ENCODE results near the gene SAMD4A. TPM values are rescaled to one million over a fixed set of nuclear protein-coding genes. Genes with fewer than 3 reads are reported as not detected.

The SAMD4A gene
- total RNA-seq, 1 experiment from 2014 or later = 26.5 TPM

GRCh38 chr14:54567224-54567638 lies 303 bp downstream of the SAMD4A start:
- Histone ChIP-seq H3K4me3 (ENCODE audit: low read depth, low read length, poor library complexity, severe bottlenecking) (peak overlapping the region; percentile 87), H3K9me3 (ENCODE audit: low read depth, low read length, poor library complexity, severe bottlenecking) (peaks cover 5% of the 10 kb centered on the region), H3K4me1 (ENCODE audit: insufficient read depth, low read length, poor library complexity, severe bottlenecking) (peaks cover 28% of the 10 kb centered on the region), H3K27ac (ENCODE audit: low read depth, low read length, poor library complexity, severe bottlenecking) (peak overlapping the region; percentile 77), H3K27me3 (replicated peaks; ENCODE audit: insufficient read depth, low read depth, low read length, poor library complexity) (no peaks in the 10 kb centered on the region), H3K36me3 (ENCODE audit: insufficient read depth, low read length, poor library complexity, severe bottlenecking) (no peaks in the 10 kb centered on the region)
- peak; percentile 53 for DNase-seq (ENCODE audit: low spot score)
- intact Hi-C loops (cut with micrococcal nuclease; ENCODE audit: unreplicated experiment) = loop anchor here (2.0 to 10.0 kb wide), 3 partner anchors 75 to 418 kb away; no protein-coding TSS in a partner anchor
- TF ChIP-seq EZH2 (IDR thresholded peaks at IDR 0.05; ENCODE audit: borderline replicate concordance, low read depth, low read length, poor library complexity, severe bottlenecking) (no peak), CTCF (conservative IDR thresholded peaks at IDR 0.05; ENCODE audit: low read depth, low read length) (no peak)
- CTCF ChIA-PET = interaction anchor here (0.6 to 3.9 kb wide), 5 partner anchors 60 to 239 kb away, joined by 3 to 48 read pairs (median 5); no protein-coding TSS in a partner anchor
- BruUV-seq (replicated peaks) = no TSS peak
- POLR2A ChIA-PET (ENCODE audit: low non-redundant PET) = no interaction called here

GRCh38 chr14:54567639-54568561 lies 972 bp downstream of the SAMD4A start:
- H3K27ac ChIP-seq (ENCODE audit: low read depth, low read length, poor library complexity, severe bottlenecking) = peak overlapping the region; percentile 77
- BruUV-seq (replicated peaks) = no TSS peak
- peak overlapping the region; percentile 87 for H3K4me3 ChIP-seq (ENCODE audit: low read depth, low read length, poor library complexity, severe bottlenecking)
- peak; percentile 75 for DNase-seq (ENCODE audit: low spot score)
- TF ChIP-seq CTCF (conservative IDR thresholded peaks at IDR 0.05; ENCODE audit: low read depth, low read length) (no peak), EZH2 (IDR thresholded peaks at IDR 0.05; ENCODE audit: borderline replicate concordance, low read depth, low read length, poor library complexity, severe bottlenecking) (no peak)
- intact Hi-C loops (cut with micrococcal nuclease; ENCODE audit: unreplicated experiment) = loop anchor here (2.0 to 10.0 kb wide), 3 partner anchors 74 to 417 kb away; no protein-coding TSS in a partner anchor
- ChIA-PET CTCF (interaction anchor here (0.5 to 0.6 kb wide), 3 partner anchors 51 to 239 kb away, joined by 4 to 9 read pairs (median 4); no protein-coding TSS in a partner anchor), POLR2A (ENCODE audit: low non-redundant PET) (no interaction called here)
- H3K36me3 ChIP-seq (ENCODE audit: insufficient read depth, low read length, poor library complexity, severe bottlenecking) = peaks cover 3% of the 10 kb centered on the region
- H3K9me3 ChIP-seq (ENCODE audit: low read depth, low read length, poor library complexity, severe bottlenecking) = peaks cover 11% of the 10 kb centered on the region
- peaks cover 28% of the 10 kb centered on the region for H3K4me1 ChIP-seq (ENCODE audit: insufficient read depth, low read length, poor library complexity, severe bottlenecking)
- no peaks in the 10 kb centered on the region for H3K27me3 ChIP-seq (replicated peaks; ENCODE audit: insufficient read depth, low read depth, low read length, poor library complexity)

- Histone ChIP-seq H3K36me3 (ENCODE audit: insufficient read depth, low read length, poor library complexity, severe bottlenecking) (peaks cover 3% of the 10 kb centered on the region), H3K9me3 (ENCODE audit: low read depth, low read length, poor library complexity, severe bottlenecking) (peaks cover 11% of the 10 kb centered on the region), H3K4me1 (ENCODE audit: insufficient read depth, low read length, poor library complexity, severe bottlenecking) (peaks cover 28% of the 10 kb centered on the region), H3K4me3 (ENCODE audit: low read depth, low read length, poor library complexity, severe bottlenecking) (peak overlapping the region; percentile 16), H3K27ac (ENCODE audit: low read depth, low read length, poor library complexity, severe bottlenecking) (no peak overlapping the region), H3K27me3 (replicated peaks; ENCODE audit: insufficient read depth, low read depth, low read length, poor library complexity) (no peaks in the 10 kb centered on the region)
- intact Hi-C loops (cut with micrococcal nuclease; ENCODE audit: unreplicated experiment) = loop anchor here (5.0 to 10.0 kb wide), 2 partner anchors 73 to 416 kb away; no protein-coding TSS in a partner anchor
- ChIA-PET CTCF (interaction anchor here (0.6 kb wide), 2 partner anchors 52 to 238 kb away, joined by 4 read pairs; no protein-coding TSS in a partner anchor), POLR2A (ENCODE audit: low non-redundant PET) (interaction anchor here (0.5 kb wide), 1 partner anchor 884 kb away, joined by 3 read pairs; no protein-coding TSS in a partner anchor)
- BruUV-seq (replicated peaks) = TSS peak; percentile 26
- TF ChIP-seq CTCF (conservative IDR thresholded peaks at IDR 0.05; ENCODE audit: low read depth, low read length) (no peak), EZH2 (IDR thresholded peaks at IDR 0.05; ENCODE audit: borderline replicate concordance, low read depth, low read length, poor library complexity, severe bottlenecking) (no peak)
- peak; percentile 35 for DNase-seq (ENCODE audit: low spot score)
Measured at GRCh38 chr14:54568821-54569595, 2.1 kb downstream of the SAMD4A start.
